IPS-18a (cell line): ENCODE data around the gene ELFN2.

Source experiments
- H3K27ac ChIP-seq: one replicate; pipeline ENCODE4 v1.5.1; 2013; ENCODE audit warnings: low read length
- H3K27me3 ChIP-seq: one replicate; pipeline ENCODE4 v1.6.1; 2013; ENCODE audit warnings: mild to moderate bottlenecking, low read length; ENCODE audit not compliant: control insufficient read depth, insufficient read depth
- H3K36me3 ChIP-seq: one replicate; pipeline ENCODE4 v1.6.1; 2013; ENCODE audit warnings: low read depth, low read length; ENCODE audit not compliant: control insufficient read depth
- H3K4me1 ChIP-seq: one replicate; pipeline ENCODE4 v1.6.1; 2013; ENCODE audit warnings: low read depth, low read length; ENCODE audit not compliant: control insufficient read depth
- H3K4me3 ChIP-seq: one replicate; pipeline ENCODE4 v1.5.1; 2013; ENCODE audit warnings: low read length
- H3K9ac ChIP-seq: one replicate; pipeline ENCODE4 v1.6.1; 2013; ENCODE audit warnings: mild to moderate bottlenecking, low read length, moderate library complexity
- H3K9me3 ChIP-seq: one replicate; pipeline ENCODE4 v1.6.1; 2013; ENCODE audit warnings: low read depth, low read length; ENCODE audit not compliant: control insufficient read depth

ELFN2 gene

DNA sequence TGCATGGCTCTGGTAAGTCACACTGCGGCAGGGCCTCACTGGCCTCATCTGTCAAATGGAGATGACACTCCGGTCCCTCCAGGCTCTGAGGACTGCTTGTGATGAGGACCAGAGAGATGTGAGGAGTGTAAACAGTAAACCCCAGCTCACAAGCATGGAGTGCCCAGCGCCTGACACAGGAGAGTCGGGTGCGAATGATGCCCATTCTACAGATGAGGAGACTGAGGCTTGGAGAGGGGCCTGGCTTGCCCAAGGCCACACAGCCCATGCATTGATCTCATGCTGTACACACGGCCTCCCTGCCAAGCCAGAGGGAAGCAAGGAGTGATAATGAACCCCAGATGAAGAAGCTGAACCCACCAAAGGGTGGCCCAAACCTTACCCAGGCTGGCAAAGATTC lies 37.2 kb downstream of the ELFN2 start:
- H3K4me1 ChIP-seq = no peaks in the 10 kb centered on the region
- H3K9ac ChIP-seq = no peak overlapping the region
- H3K36me3 ChIP-seq = no peaks in the 10 kb centered on the region
- no peak overlapping the region for H3K4me3 ChIP-seq
- no peak overlapping the region for H3K27ac ChIP-seq
- H3K27me3 ChIP-seq = no peaks in the 10 kb centered on the region
- no peaks in the 10 kb centered on the region for H3K9me3 ChIP-seq

DNA sequence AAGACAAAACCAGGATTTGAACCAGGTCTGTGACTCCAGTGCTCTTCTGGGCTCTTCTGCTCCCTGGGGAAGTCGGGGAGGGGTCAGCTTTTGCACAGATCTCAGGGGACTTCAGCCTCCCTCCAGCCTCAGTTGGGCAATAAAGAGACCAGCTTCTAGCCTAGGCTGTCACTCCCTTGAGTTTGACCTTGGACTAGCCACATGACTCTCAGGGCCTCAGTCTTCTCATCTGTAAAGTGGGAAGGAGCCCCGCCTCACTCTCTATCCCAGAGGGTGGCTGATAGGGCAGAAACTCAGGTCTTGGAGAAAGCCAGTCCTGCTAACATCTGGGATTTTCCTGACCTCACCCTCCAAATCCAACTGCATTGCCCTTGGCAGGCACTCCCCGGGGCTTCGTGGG lies 38.7 kb downstream of the ELFN2 start:
- Histone ChIP-seq H3K9me3 (no peaks in the 10 kb centered on the region), H3K36me3 (no peaks in the 10 kb centered on the region), H3K27ac (no peak overlapping the region), H3K4me1 (no peaks in the 10 kb centered on the region), H3K27me3 (no peaks in the 10 kb centered on the region), H3K4me3 (no peak overlapping the region), H3K9ac (no peak overlapping the region)

DNA sequence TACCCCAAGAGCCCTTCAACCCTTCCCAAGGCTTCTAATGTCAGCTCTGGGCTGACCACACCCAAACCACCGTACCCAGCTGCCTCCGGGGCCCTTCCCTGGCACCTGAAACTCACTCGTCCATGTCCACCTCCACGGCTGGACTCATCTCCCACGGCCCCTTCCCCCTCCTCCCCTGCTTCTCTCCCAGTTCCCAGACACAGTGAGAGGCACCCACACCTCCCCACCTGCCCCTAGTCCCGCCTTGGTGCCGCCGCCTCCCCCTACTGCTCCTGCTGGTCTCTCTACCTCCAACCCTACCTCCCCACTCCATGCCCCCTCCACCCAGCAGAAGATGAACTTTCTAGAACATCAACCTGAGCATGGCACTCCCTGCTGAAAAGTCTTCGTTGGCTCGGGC lies 39.5 kb downstream of the ELFN2 start:
- no peaks in the 10 kb centered on the region for H3K27me3 ChIP-seq
- H3K9ac ChIP-seq = no peak overlapping the region
- H3K4me3 ChIP-seq = no peak overlapping the region
- no peaks in the 10 kb centered on the region for H3K4me1 ChIP-seq
- no peaks in the 10 kb centered on the region for H3K36me3 ChIP-seq
- no peak overlapping the region for H3K27ac ChIP-seq
- H3K9me3 ChIP-seq = no peaks in the 10 kb centered on the region

DNA sequence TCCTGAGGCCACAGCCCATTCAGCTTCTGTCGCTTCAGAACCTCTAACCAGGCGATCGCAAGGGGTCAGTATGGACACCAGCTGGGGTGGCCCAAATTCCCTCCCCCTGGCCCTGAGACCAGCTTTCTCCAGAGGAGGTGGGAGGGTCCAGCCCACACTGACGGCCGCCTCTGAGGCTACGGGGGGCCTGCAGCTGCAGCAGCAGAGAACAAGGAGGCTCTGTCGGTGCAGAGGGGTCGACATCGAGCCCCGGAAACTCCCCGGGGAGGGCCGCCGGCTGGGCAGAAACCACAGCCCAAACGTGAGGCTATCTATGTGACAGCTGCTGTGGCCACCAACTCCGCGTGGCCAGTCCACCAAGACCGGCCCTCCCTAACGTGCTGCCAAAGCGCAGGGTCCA lies 40.8 kb downstream of the ELFN2 start:
- Histone ChIP-seq H3K4me1 (no peaks in the 10 kb centered on the region), H3K27me3 (no peaks in the 10 kb centered on the region), H3K4me3 (no peak overlapping the region), H3K9me3 (no peaks in the 10 kb centered on the region), H3K27ac (no peak overlapping the region), H3K9ac (no peak overlapping the region), H3K36me3 (no peaks in the 10 kb centered on the region)

DNA sequence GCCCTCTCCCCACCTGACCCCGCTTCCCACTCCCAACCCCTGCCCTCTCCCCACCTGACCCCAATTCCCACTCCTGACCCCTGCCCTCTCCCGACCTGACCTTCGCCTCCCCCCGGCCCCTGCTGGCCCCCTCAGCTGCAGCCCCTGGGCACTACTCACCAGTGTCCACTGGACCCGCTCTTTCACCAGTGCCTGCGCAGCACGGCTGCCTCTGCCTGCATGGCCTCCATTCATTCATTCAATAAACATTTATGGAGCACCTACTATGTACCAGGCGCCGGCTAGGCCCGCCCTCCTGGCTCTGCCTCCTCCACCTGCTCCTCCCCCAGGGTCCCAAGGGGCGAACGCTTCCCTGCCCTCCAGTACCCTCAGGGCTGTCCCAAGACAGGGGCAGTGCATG lies 42.6 kb downstream of the ELFN2 start:
- H3K4me3 ChIP-seq = no peak overlapping the region
- no peak overlapping the region for H3K27ac ChIP-seq
- no peaks in the 10 kb centered on the region for H3K27me3 ChIP-seq
- no peaks in the 10 kb centered on the region for H3K4me1 ChIP-seq
- H3K9ac ChIP-seq = no peak overlapping the region
- H3K36me3 ChIP-seq = no peaks in the 10 kb centered on the region
- H3K9me3 ChIP-seq = no peaks in the 10 kb centered on the region

DNA sequence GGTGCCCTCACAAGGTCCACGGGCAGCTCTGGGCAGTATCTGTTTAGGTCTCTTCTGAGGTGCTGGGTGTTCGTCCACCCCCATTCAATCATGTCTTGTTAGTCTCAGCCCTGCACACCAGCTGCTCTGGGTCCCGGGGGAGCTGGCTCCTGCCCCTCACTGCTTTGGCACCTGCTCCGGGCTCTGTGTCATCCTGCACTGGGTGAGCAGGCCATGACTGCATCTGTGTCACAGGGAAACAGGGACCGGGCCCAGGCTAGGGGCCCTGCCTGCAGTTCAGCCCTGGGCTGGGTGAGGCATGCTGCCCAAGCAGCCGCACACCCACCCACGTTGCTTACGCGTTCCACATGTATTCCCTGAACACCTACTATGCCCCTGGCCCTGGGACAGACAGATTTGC lies 43.9 kb downstream of the ELFN2 start:
- Histone ChIP-seq H3K4me1 (no peaks in the 10 kb centered on the region), H3K27me3 (no peaks in the 10 kb centered on the region), H3K4me3 (no peak overlapping the region), H3K36me3 (no peaks in the 10 kb centered on the region), H3K9me3 (no peaks in the 10 kb centered on the region), H3K27ac (no peak overlapping the region), H3K9ac (no peak overlapping the region)

DNA sequence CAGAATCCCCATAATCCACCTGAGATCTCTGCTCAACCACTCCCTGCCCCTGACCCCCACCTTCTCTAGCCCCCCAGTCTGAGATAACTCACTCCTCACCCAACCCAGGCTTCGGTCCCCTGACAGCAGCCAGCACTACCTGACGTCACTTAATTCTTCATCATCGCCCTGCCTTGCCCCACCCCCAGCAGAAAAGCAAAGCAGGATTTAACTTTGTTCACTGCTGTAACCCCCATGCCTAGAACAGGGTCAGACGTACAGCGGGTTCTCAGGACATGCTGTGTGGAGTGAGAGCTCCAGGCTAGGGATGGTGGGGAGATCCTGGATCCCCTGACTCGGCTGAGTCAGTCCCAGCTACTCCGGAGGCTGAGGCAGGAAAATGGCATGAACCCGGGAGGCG lies 45.8 kb downstream of the ELFN2 start:
- H3K4me1 ChIP-seq = no peaks in the 10 kb centered on the region
- H3K9me3 ChIP-seq = no peaks in the 10 kb centered on the region
- H3K27ac ChIP-seq = no peak overlapping the region
- no peak overlapping the region for H3K9ac ChIP-seq
- H3K36me3 ChIP-seq = no peaks in the 10 kb centered on the region
- no peaks in the 10 kb centered on the region for H3K27me3 ChIP-seq
- no peak overlapping the region for H3K4me3 ChIP-seq

DNA sequence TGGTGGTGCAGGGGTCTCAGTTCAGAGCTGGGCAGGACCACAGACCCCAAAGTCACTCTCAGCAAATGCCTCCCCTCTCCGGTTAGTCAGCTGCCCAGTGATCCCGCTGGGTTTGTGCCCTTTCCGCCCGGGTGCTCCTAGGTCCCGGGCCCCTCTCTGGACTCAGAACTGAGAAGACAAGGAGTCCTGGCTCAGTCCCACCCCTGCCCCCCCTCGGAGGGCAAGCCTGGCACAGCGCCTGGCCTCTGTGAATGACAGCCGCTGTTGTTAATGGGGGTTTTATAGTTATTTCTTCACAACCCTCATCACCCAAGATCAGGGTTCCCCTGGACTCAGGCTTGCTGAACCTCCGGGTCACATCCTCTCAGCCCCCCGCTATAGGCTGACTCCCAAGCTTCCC lies 47.6 kb downstream of the ELFN2 start:
- no peak overlapping the region for H3K27ac ChIP-seq
- H3K4me1 ChIP-seq = no peaks in the 10 kb centered on the region
- H3K27me3 ChIP-seq = no peaks in the 10 kb centered on the region
- H3K4me3 ChIP-seq = no peak overlapping the region
- no peaks in the 10 kb centered on the region for H3K9me3 ChIP-seq
- H3K9ac ChIP-seq = no peak overlapping the region
- H3K36me3 ChIP-seq = no peaks in the 10 kb centered on the region

DNA sequence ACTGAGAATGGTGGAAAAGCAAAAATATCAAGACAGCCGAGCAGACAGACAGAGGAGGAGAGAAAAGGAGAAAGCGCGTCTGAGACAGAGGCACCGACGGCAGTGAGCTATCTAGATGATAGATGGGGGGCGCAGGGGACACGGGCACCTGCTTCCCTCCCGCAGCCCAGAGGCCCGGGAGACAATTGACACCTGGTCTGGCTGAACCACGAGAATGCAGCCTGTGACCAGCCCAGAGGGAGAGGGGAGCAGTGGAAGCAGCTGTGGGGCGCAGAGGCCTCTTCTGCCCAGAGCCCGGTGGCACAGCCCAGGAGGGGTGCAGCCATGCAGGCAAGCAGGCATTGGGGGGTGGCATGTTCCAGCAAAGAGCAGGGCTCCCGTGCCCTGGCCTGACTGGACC lies 48.2 kb downstream of the ELFN2 start:
- Histone ChIP-seq H3K9ac (no peak overlapping the region), H3K4me3 (no peak overlapping the region), H3K4me1 (no peaks in the 10 kb centered on the region), H3K36me3 (no peaks in the 10 kb centered on the region), H3K27ac (no peak overlapping the region), H3K9me3 (no peaks in the 10 kb centered on the region), H3K27me3 (no peaks in the 10 kb centered on the region)

DNA sequence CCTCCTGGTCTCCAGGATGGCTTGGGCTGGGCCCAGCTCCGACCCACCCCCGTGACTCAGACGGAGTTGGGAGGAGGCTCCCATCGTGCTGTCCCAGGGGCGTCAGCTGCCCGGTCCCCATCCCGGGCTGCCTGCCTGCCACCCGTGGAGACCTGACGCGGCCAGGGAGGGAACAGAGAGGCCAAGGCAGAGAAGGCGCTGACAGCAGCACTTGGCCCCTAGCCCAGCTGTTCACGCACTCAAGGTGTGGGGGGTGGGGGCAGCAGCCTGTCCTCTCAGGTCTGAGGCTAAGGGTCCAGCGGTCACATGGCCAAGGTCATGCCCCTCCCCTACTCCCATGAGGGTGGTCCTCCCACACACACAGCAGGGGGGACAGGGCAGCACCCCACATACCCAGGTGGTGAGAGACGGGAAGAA lies 48.6 kb downstream of the ELFN2 start:
- no peak overlapping the region for H3K9ac ChIP-seq
- no peaks in the 10 kb centered on the region for H3K36me3 ChIP-seq
- H3K9me3 ChIP-seq = no peaks in the 10 kb centered on the region
- no peak overlapping the region for H3K4me3 ChIP-seq
- H3K27ac ChIP-seq = no peak overlapping the region
- H3K27me3 ChIP-seq = no peaks in the 10 kb centered on the region
- no peaks in the 10 kb centered on the region for H3K4me1 ChIP-seq

DNA sequence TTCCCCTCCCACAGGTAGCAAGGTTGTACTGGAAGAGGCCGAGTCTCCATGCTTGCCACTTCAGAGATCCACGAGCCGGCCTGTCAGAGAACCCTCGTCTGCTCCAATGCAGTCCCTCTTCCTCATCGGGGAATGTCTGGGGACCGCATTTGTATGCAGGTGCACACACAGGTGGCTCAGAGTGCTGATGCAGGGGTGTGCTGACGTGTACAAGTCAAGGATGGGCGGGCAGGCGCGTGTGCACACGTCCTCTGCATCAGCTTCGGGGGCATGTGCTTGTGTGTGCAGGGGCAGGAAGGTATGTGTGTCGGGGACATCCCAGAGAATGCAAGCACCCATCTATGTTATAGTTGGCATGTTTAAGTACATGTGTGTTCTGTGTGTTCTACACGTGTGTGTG lies 49.4 kb downstream of the ELFN2 start:
- no peak overlapping the region for H3K27ac ChIP-seq
- no peak overlapping the region for H3K9ac ChIP-seq
- H3K36me3 ChIP-seq = no peaks in the 10 kb centered on the region
- H3K4me3 ChIP-seq = no peak overlapping the region
- no peaks in the 10 kb centered on the region for H3K4me1 ChIP-seq
- no peaks in the 10 kb centered on the region for H3K27me3 ChIP-seq
- no peaks in the 10 kb centered on the region for H3K9me3 ChIP-seq

DNA sequence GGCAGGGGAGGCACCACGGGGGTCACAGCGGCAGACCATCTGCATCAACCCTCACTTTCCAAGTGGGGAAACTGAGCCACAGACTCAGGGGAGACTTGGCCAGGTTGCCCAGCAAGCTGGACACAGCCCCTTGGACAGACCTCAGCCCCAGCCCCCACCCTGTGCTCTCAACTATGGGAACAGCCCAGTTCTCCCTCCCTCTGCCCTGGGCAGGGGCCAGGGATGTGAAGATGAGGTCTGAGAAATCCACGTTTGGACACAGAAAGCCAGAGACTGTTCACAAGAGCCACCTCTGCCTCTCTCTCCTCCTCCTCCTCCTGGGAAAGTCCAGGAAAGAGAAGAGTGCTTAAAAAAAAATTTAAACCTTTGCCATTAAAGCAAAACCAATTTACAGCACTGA lies 50.1 kb downstream of the ELFN2 start:
- Histone ChIP-seq H3K4me3 (no peak overlapping the region), H3K9me3 (no peaks in the 10 kb centered on the region), H3K9ac (no peak overlapping the region), H3K4me1 (no peaks in the 10 kb centered on the region), H3K27me3 (no peaks in the 10 kb centered on the region), H3K36me3 (no peaks in the 10 kb centered on the region), H3K27ac (no peak overlapping the region)

DNA sequence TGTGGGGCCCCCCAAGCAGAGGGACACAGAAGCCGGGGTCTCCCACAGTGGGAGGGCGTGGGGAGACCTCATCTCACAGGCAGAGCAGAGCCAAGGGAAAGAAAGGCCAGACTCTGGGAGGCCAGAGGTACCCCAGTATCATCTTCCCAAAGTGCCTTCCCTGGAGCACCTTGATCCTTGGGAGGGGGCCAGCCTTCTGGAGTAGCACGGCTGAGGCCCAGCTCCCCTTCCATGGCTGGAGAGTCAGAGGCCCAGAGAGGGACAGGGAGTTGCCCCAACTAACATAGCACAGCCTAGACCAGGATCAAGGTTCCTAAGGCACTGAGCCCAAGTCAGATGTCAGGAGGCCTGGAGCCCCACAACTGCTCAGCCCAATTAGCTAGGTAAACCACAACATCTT lies 50.6 kb downstream of the ELFN2 start:
- no peaks in the 10 kb centered on the region for H3K4me1 ChIP-seq
- no peak overlapping the region for H3K27ac ChIP-seq
- no peak overlapping the region for H3K4me3 ChIP-seq
- no peaks in the 10 kb centered on the region for H3K9me3 ChIP-seq
- no peaks in the 10 kb centered on the region for H3K36me3 ChIP-seq
- H3K27me3 ChIP-seq = no peaks in the 10 kb centered on the region
- H3K9ac ChIP-seq = no peak overlapping the region
